Loucy (cell line): ENCODE data around the gene SOS1.

ENCODE experiments used
- H2AFZ ChIP-seq: fragments of 200-600 bp; sonication (generic); 2 replicates; pipeline ENCODE4 v1.6.0; 2016; ENCODE audit warnings: antibody characterized with exemption, mild to moderate bottlenecking, low read length, moderate library complexity
- H3F3A ChIP-seq: fragments of 200-600 bp; 2 replicates; pipeline ENCODE4 v1.6.0; 2016; ENCODE audit warnings: antibody characterized with exemption, low read depth, mild to moderate bottlenecking
- H3K27me3 ChIP-seq: fragments of 200-600 bp; sonication (generic); 2 replicates; pipeline ENCODE4 v1.6.1; 2014; ENCODE audit warnings: low read length, mild to moderate bottlenecking; ENCODE audit not compliant: insufficient read depth, poor library complexity, severe bottlenecking
- H3K36me3 ChIP-seq: fragments of 200-600 bp; sonication (generic); 2 replicates; pipeline ENCODE4 v1.6.1; 2016; ENCODE audit warnings: low read length; ENCODE audit not compliant: insufficient read depth
- H3K4me1 ChIP-seq: fragments of 200-600 bp; sonication (generic); 2 replicates; pipeline ENCODE4 v1.5.1; 2014; ENCODE audit warnings: low read length, mild to moderate bottlenecking; ENCODE audit not compliant: insufficient read depth, poor library complexity, severe bottlenecking
- H3K4me2 ChIP-seq: fragments of 200-600 bp; sonication (generic); 2 replicates; pipeline ENCODE4 v1.6.0; 2014; ENCODE audit warnings: antibody characterized with exemption, low read length, low read depth, mild to moderate bottlenecking; ENCODE audit not compliant: poor library complexity, severe bottlenecking
- H3K4me3 ChIP-seq: fragments of 200-600 bp; sonication (generic); 2 replicates; pipeline ENCODE4 v1.5.1; 2014; ENCODE audit warnings: low read length, mild to moderate bottlenecking, mixed read lengths; ENCODE audit not compliant: poor library complexity, severe bottlenecking
- H3K79me2 ChIP-seq: fragments of 200-600 bp; sonication (generic); 2 replicates; pipeline ENCODE4 v1.6.1; 2014; ENCODE audit warnings: low read length; ENCODE audit not compliant: insufficient read depth
- H3K9ac ChIP-seq: fragments of 200-600 bp; sonication (generic); 2 replicates; pipeline ENCODE4 v1.6.0; 2014; ENCODE audit warnings: mild to moderate bottlenecking, low read depth, low read length, moderate library complexity; ENCODE audit not compliant: poor library complexity, severe bottlenecking
- H3K9me2 ChIP-seq: fragments of 200-600 bp; sonication (generic); replicated peaks from 2 replicates; pipeline ENCODE4 v1.6.1; 2016; ENCODE audit warnings: low read depth, low read length, mixed read lengths
- H3K9me3 ChIP-seq: fragments of 200-600 bp; sonication (generic); 2 replicates; pipeline ENCODE4 v1.6.1; 2014; ENCODE audit warnings: mild to moderate bottlenecking, antibody characterized with exemption, low read length, low read depth; ENCODE audit not compliant: insufficient read depth
- H4K20me1 ChIP-seq: fragments of 200-600 bp; sonication (generic); 2 replicates; pipeline ENCODE4 v1.6.0; 2014; ENCODE audit warnings: antibody characterized with exemption, low read length, mild to moderate bottlenecking; ENCODE audit not compliant: insufficient read depth, poor library complexity, severe bottlenecking
- CTCF ChIP-seq: fragments of 200-600 bp; sonication (generic); conservative IDR thresholded peaks from 2 replicates; pipeline ENCODE4 v1.5.1; 2014; ENCODE audit warnings: mild to moderate bottlenecking, antibody characterized with exemption, low read length
- EZH2phosphoT487 ChIP-seq: fragments of 200-600 bp; IDR thresholded peaks from 2 replicates; pipeline ENCODE4 v1.6.1; 2018; ENCODE audit warnings: antibody characterized with exemption, mild to moderate bottlenecking, moderate library complexity, borderline replicate concordance

SOS1 gene

GRCh38 chr2:38948995-38949394 lies 171.9 kb downstream of the SOS1 start:
- TF ChIP-seq EZH2phosphoT487: no peak
- TF ChIP-seq CTCF: no peak
- H3K9ac ChIP-seq: no peak overlapping the region
- H3K36me3 ChIP-seq: no peaks in the 10 kb centered on the region
- no peaks in the 10 kb centered on the region for H3K9me2 ChIP-seq
- no peak overlapping the region for H2AFZ ChIP-seq
- H3K4me2 ChIP-seq: no peak overlapping the region
- H3K27me3 ChIP-seq: no peaks in the 10 kb centered on the region
- no peaks in the 10 kb centered on the region for H3K9me3 ChIP-seq
- no peak overlapping the region for H3K4me3 ChIP-seq
- no peaks in the 10 kb centered on the region for H3K4me1 ChIP-seq
- no peaks in the 10 kb centered on the region for H3F3A ChIP-seq
- H3K79me2 ChIP-seq: no peaks in the 10 kb centered on the region
- H4K20me1 ChIP-seq: no peaks in the 10 kb centered on the region

- Histone ChIP-seq H3K9me2 (no peaks in the 10 kb centered on the region), H3K4me1 (no peaks in the 10 kb centered on the region), H2AFZ (no peak overlapping the region), H3K9ac (no peak overlapping the region), H3K36me3 (no peaks in the 10 kb centered on the region), H3K9me3 (no peaks in the 10 kb centered on the region), H3K4me2 (no peak overlapping the region), H4K20me1 (no peaks in the 10 kb centered on the region), H3F3A (no peaks in the 10 kb centered on the region), H3K4me3 (no peak overlapping the region), H3K27me3 (no peaks in the 10 kb centered on the region), H3K79me2 (no peaks in the 10 kb centered on the region)
- no peak for TF ChIP-seq CTCF
These were observed 172.4 kb downstream of the SOS1 start for GRCh38 chr2:38948387-38948882.

- H3K4me2 ChIP-seq: no peak overlapping the region
- H2AFZ ChIP-seq: no peak overlapping the region
- H3K9ac ChIP-seq: no peak overlapping the region
- no peaks in the 10 kb centered on the region for H3K36me3 ChIP-seq
- no peaks in the 10 kb centered on the region for H3K79me2 ChIP-seq
- H3K27me3 ChIP-seq: no peaks in the 10 kb centered on the region
- H3K4me1 ChIP-seq: no peaks in the 10 kb centered on the region
- H3F3A ChIP-seq: no peaks in the 10 kb centered on the region
- H3K9me3 ChIP-seq: no peaks in the 10 kb centered on the region
- TF ChIP-seq EZH2phosphoT487 (no peak), CTCF (peak; percentile 86)
- no peaks in the 10 kb centered on the region for H4K20me1 ChIP-seq
- H3K9me2 ChIP-seq: no peaks in the 10 kb centered on the region
- no peak overlapping the region for H3K4me3 ChIP-seq
These were observed 173.3 kb downstream of the SOS1 start for GRCh38 chr2:38947241-38948239.
